Measurements from ENCODE around the gene ARHGAP8.

ARHGAP8 gene

GRCh38 chr22:44752285-44753188 is at the start of gene ARHGAP8:
TSS of gene ARHGAP8 (plus strand) at chr22:44752575. CDS start at chr22:44786528, 33,953 bp downstream.
- no peak for DNase-seq (ENCODE audit: low read depth)
- peak within 1 kb of the TSS; percentile 86 for H3K4me3 ChIP-seq (ENCODE audit: low read depth, low read length)
- TF ChIP-seq CTCF (IDR thresholded peaks at IDR 0.05; ENCODE audit: control insufficient read depth, extremely low read depth, insufficient read depth): no peak

GRCh38 chr22:44703255-44703870 is 49.0 kb upstream of the ARHGAP8 start:
- DNase-seq (ENCODE audit: low read depth): no peak
- peak overlapping the region; percentile 56 for H3K4me3 ChIP-seq (ENCODE audit: low read depth, low read length)
- TF ChIP-seq CTCF (IDR thresholded peaks at IDR 0.05; ENCODE audit: control insufficient read depth, extremely low read depth, insufficient read depth): no peak

- TF ChIP-seq CTCF (IDR thresholded peaks at IDR 0.05; ENCODE audit: control insufficient read depth, extremely low read depth, insufficient read depth): no peak
- no peak overlapping the region for H3K4me3 ChIP-seq (ENCODE audit: low read depth, low read length)
- no peak for DNase-seq (ENCODE audit: low read depth)
These were observed 48.0 kb upstream of the ARHGAP8 start for GRCh38 chr22:44704159-44705021.

GRCh38 chr22:44705022-44705297 is 47.4 kb upstream of the ARHGAP8 start:
- no peak for TF ChIP-seq CTCF (IDR thresholded peaks at IDR 0.05; ENCODE audit: control insufficient read depth, extremely low read depth, insufficient read depth)
- H3K4me3 ChIP-seq (ENCODE audit: low read depth, low read length): no peak overlapping the region
- DNase-seq (ENCODE audit: low read depth): no peak

GRCh38 chr22:44706488-44706887 is 45.9 kb upstream of the ARHGAP8 start:
- H3K4me3 ChIP-seq (ENCODE audit: low read depth, low read length): no peak overlapping the region
- DNase-seq (ENCODE audit: low read depth): no peak
- no peak for TF ChIP-seq CTCF (IDR thresholded peaks at IDR 0.05; ENCODE audit: control insufficient read depth, extremely low read depth, insufficient read depth)

- no peak for TF ChIP-seq CTCF (IDR thresholded peaks at IDR 0.05; ENCODE audit: control insufficient read depth, extremely low read depth, insufficient read depth)
- H3K4me3 ChIP-seq (ENCODE audit: low read depth, low read length): no peak overlapping the region
- DNase-seq (ENCODE audit: low read depth): no peak
These were observed 45.2 kb upstream of the ARHGAP8 start for GRCh38 chr22:44707178-44707577.

Data from LNCaP clone FGC (cell line).